IPS-20b (cell line): ENCODE measurements around the gene ASB9.
"Not testable (repeated sequence)": the region's sequence is repeated elsewhere in the genome, so short reads cannot be mapped to it uniquely, and the experiment has no call there.

ENCODE experiments used
- H3K27ac ChIP-seq: one replicate; pipeline ENCODE4 v1.5.1; 2013; ENCODE audit warnings: low read length
- H3K27me3 ChIP-seq: 2 replicates; pipeline ENCODE4 v1.6.1; 2013; ENCODE audit warnings: mild to moderate bottlenecking, low read length, inconsistent platforms; ENCODE audit not compliant: insufficient read depth
- H3K36me3 ChIP-seq: 2 replicates; pipeline ENCODE4 v1.6.1; 2013; ENCODE audit warnings: low read depth, mild to moderate bottlenecking, inconsistent platforms, low read length, moderate library complexity; ENCODE audit not compliant: insufficient read depth
- H3K4me1 ChIP-seq: 2 replicates; pipeline ENCODE4 v1.6.1; 2013; ENCODE audit warnings: mild to moderate bottlenecking, control low read depth, inconsistent platforms, low read length, moderate library complexity; ENCODE audit not compliant: insufficient read depth
- H3K4me3 ChIP-seq: 2 replicates; pipeline ENCODE4 v1.5.1; 2013; ENCODE audit warnings: mild to moderate bottlenecking, low read length, inconsistent platforms
- H3K9ac ChIP-seq: 2 replicates; pipeline ENCODE4 v1.6.1; 2013; ENCODE audit warnings: low read depth, mild to moderate bottlenecking, inconsistent platforms, low read length, moderate library complexity
- H3K9me3 ChIP-seq: 2 replicates; pipeline ENCODE4 v1.6.1; 2013; ENCODE audit warnings: mild to moderate bottlenecking, low read depth, low read length, inconsistent platforms; ENCODE audit not compliant: insufficient read depth

Gene ASB9, protein sequence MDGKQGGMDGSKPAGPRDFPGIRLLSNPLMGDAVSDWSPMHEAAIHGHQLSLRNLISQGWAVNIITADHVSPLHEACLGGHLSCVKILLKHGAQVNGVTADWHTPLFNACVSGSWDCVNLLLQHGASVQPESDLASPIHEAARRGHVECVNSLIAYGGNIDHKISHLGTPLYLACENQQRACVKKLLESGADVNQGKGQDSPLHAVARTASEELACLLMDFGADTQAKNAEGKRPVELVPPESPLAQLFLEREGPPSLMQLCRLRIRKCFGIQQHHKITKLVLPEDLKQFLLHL

DNA sequence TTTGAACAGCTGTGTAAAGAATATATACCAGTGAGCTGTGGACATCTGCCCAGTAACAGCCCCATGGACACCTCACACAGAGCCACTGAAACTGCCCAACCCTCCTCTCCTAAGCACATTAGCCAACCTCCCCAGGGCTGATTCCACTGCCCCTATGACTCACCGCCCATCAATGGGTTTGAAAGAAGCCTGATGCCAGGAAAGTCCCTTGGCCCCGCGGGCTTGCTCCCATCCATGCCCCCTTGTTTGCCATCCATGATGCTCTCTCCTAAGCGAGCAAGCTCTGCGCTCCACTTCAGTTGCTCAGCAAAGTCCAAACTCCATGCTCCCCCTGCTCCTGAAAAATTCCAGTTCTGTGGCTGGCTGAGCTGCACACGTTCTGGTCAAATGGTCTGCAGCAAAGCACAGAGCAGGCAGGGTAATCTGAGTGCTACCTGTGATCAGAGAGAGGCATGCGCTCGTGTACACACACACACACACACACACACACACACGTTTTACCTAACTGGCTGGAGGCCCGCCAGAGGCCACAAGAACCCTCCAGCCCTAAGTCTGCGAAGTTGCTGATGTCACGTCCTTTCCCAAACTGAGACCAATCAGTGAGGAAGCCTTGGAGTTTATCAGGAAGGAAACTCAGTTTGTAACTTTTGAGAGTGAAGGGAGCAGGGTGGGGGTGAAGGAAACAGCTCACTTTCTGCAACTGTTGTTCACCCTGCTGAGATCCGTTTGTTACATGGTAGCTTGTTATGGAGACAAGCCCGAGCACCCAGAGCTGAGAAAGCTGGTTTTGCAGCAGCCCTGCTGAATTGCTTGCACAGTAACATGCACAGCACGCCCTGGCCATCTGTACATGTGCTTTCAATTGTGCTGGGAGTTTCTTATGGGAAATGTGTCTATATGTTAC is at the start of gene ASB9:
Gene ASB9 (minus strand): TSS at position 466 of the 904 bp plus-strand sequence. CDS start 209 bp downstream, at position 257.
- no peaks in the 10 kb centered on the region for H3K9me3 ChIP-seq
- no peaks in the 10 kb centered on the region for H3K36me3 ChIP-seq
- no peaks in the 10 kb centered on the region for H3K27me3 ChIP-seq
- no peak within 1 kb of the TSS for H3K9ac ChIP-seq
- no peak within 1 kb of the TSS for H3K27ac ChIP-seq
- H3K4me3 ChIP-seq: no peak within 1 kb of the TSS
- no peaks in the 10 kb centered on the region for H3K4me1 ChIP-seq

DNA sequence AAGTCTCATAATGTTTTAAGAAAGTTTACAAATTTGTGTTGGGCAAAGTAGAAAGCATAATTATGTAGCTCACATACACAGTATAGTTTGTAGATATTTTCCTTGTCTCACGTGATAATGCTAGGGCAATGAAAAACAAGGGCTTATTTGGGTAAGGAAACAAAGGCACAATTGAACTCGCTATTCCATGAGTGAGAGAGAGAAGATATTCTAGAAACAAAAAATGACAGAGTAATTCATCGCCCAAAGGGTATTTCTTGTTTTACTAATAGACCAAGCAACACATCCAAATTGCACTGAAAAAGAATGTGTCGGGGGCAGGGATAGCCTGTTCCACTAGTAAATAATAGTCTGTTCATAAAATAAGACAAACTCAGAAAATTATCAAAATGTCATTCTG is 49.2 kb upstream of the ASB9 start:
- Histone ChIP-seq H3K27ac (no peak overlapping the region), H3K4me3 (no peak overlapping the region), H3K36me3 (peaks cover 32% of the 10 kb centered on the region; the same call in 1 of the 2 replicates), H3K9me3 (no peaks in the 10 kb centered on the region), H3K9ac (no peak overlapping the region), H3K4me1 (no peaks in the 10 kb centered on the region), H3K27me3 (no peaks in the 10 kb centered on the region)

DNA sequence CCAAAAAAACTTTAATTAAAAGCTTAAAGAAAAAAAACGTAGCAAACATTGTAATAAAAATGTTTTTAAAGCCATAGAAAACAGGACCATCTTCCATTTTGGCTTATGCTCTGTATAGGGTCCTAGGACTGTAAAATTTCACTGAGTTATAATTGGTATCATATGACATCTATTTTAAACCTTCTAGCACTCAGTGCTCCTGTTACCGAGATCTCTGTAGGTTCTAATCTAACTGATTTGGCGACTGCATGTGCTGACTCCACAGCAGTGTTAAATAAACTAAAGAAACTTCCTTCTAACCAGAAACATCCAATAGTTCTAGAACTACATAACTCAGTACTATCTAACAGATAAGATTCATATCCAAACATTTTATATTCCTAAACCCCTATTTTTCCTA is 45.6 kb upstream of the ASB9 start, which contains the start of gene ASB11:
Gene ASB11 (minus strand): TSS at position 132 of the 400 bp plus-strand sequence. CDS start 35 bp downstream, at position 97.
- H3K4me1 ChIP-seq: no peaks in the 10 kb centered on the region
- no peaks in the 10 kb centered on the region for H3K27me3 ChIP-seq
- H3K27ac ChIP-seq: no peak within 1 kb of the TSS
- no peak within 1 kb of the TSS for H3K9ac ChIP-seq
- no peaks in the 10 kb centered on the region for H3K9me3 ChIP-seq
- 0 out of 2 replicates have a peak, but pooled peaks cover 5% of the 10 kb centered on the region for H3K36me3 ChIP-seq
- H3K4me3 ChIP-seq: no peak within 1 kb of the TSS

DNA sequence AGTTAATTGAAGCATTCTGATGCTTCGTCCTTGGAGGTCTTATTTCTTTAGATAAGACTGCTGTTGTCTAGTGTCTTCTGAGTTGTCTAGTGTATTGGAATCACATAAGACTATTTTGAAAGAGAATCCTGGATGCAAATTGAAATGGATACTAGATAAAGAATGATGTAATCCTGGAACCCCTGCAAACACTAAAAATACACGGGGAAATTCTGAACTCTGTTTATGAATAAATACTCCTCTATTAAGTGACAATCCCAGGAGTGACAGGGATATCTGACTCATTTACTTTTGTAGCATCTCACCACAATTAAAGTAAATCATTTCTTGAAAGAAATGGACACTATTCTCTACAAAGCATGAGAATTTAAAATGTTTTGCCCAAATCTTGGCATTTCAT is 44.6 kb upstream of the ASB9 start:
- Histone ChIP-seq H3K4me1 (no peaks in the 10 kb centered on the region), H3K36me3 (no peaks in the 10 kb centered on the region), H3K27me3 (no peaks in the 10 kb centered on the region), H3K27ac (no peak overlapping the region), H3K4me3 (no peak overlapping the region), H3K9me3 (no peaks in the 10 kb centered on the region), H3K9ac (no peak overlapping the region)

DNA sequence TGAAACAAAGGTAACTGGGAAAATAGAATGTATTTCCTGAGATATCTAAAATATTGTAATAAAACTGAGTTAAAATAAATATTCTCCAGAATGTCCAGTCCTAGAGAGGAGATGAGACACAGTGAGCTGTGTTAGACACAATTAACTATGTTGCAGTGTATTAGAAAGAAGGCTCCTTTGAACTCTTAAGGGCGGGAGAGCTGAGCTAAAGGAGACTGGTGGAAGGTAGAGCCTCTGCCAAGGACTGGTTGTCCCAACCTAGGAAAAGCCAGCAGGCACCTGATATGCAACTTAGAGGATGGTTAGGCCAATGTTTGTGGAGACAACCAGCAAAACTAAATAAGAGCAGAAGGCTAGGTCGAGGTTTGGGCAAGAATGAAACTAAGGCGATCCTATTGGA is 41.2 kb upstream of the ASB9 start:
- H3K9ac ChIP-seq: no peak overlapping the region
- H3K36me3 ChIP-seq: no peaks in the 10 kb centered on the region
- H3K4me3 ChIP-seq: no peak overlapping the region
- H3K27ac ChIP-seq: no peak overlapping the region
- H3K9me3 ChIP-seq: no peaks in the 10 kb centered on the region
- no peaks in the 10 kb centered on the region for H3K27me3 ChIP-seq
- no peaks in the 10 kb centered on the region for H3K4me1 ChIP-seq

DNA sequence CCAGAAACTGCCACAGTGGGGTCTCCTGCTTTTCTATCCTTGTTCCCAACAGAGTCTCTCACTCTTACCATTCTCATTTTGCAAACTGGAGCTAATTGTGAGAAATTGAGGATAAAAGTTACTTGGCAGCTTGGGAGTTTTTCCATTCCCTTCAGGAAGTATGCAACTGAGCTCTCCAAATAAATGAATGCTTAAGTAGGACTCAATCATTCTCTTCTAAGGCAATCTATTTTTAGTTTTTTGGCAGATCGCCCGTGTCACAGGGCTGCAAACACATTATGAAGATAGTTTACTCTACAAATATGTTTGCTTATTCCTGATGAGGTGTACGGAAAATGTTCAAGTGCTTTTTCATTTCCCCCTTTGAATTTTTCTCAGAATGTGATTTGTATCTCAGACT is 40.2 kb upstream of the ASB9 start:
- no peaks in the 10 kb centered on the region for H3K4me1 ChIP-seq
- no peak overlapping the region for H3K9ac ChIP-seq
- H3K36me3 ChIP-seq: no peaks in the 10 kb centered on the region
- H3K4me3 ChIP-seq: no peak overlapping the region
- H3K9me3 ChIP-seq: no peaks in the 10 kb centered on the region
- no peaks in the 10 kb centered on the region for H3K27me3 ChIP-seq
- H3K27ac ChIP-seq: no peak overlapping the region

DNA sequence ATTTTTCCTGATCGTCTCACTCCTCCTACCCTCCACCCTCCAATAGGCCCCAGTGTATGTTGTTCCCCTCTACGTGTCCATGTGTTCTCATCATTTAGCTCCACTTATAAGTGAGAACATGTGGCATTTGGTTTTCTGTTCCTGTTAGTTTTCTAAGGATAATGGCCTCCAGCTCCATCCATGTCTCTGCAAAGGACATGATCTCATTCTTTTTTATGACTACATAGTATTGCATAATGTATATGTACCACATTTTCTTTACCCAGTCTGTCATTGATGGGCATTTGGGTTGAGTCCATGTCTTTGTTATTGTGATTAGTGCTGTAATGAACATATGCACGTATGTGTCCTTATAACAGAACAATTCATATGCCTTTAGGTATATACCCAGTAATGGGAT is 36.0 kb upstream of the ASB9 start:
- H3K27ac ChIP-seq, H3K9ac ChIP-seq, H3K27me3 ChIP-seq, H3K9me3 ChIP-seq, H3K4me1 ChIP-seq, H3K36me3 ChIP-seq, H3K4me3 ChIP-seq: not testable (repeated sequence)

DNA sequence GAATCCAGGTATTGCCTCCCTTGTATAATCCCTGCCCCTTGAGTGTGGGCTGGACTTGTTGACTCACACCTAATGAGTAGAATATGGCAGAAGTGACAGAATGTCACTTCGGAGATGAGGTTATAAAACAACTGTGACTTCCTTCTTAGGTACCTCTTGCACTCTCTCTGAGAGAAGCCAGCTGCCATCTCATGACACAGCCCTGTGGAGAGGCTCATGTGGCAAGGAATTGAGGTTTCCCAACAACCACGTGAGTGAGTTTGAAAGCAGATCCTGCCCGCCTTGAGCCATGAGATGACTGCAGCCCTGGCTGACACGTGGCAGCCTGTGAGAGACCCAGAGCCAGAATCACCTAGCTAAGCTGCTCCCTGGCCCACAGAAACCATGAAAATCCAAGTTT is 32.0 kb upstream of the ASB9 start:
- no peaks in the 10 kb centered on the region for H3K36me3 ChIP-seq
- H3K27ac ChIP-seq: no peak overlapping the region
- no peak overlapping the region for H3K4me3 ChIP-seq
- H3K4me1 ChIP-seq: no peaks in the 10 kb centered on the region
- H3K9me3 ChIP-seq: no peaks in the 10 kb centered on the region
- H3K27me3 ChIP-seq: no peaks in the 10 kb centered on the region
- no peak overlapping the region for H3K9ac ChIP-seq

DNA sequence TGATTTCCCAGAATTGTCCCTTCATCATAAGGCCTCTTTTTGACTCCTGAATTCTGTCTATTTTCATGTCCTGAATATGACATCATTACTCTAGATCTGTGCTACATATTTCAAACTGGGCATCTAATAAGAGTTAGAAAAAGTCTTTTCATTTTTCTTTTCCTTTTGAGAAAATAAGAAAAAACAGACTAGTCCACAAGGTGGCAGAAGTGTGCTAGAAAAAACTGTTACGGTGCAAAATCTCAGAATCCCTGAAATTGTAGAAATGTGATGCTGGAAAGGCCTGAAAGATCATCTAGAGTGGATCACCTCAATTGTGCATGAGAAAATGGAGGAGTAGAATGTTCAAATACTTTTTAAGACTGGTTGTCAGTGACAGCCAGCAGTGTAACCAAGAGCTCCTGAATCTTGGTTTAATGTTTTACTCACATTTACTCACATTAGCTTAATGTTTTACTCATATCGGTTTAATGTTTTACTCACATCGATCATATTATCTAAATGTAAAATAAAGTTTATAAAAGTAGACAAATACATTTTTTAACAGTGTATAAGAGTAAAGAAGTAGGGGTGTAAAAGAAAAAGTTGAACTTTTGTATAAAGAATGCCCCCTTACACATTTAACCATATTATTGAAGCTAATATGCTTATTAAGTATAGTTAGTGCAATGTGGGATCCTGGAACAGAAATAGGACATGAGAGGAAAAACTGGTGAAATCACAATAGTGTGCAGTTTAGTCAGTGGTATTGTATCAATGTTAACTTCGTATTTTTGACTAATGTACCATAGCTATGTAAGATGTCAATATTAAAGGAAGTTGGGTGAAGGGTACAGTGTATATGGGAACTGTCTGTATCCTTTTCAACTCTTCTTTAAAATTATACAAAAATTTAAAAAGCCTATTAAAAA is 30.3 kb upstream of the ASB9 start:
- Histone ChIP-seq H3K4me1 (no peaks in the 10 kb centered on the region), H3K27ac (no peak overlapping the region), H3K9ac (no peak overlapping the region), H3K9me3 (no peaks in the 10 kb centered on the region), H3K36me3 (no peaks in the 10 kb centered on the region), H3K27me3 (no peaks in the 10 kb centered on the region), H3K4me3 (no peak overlapping the region)

DNA sequence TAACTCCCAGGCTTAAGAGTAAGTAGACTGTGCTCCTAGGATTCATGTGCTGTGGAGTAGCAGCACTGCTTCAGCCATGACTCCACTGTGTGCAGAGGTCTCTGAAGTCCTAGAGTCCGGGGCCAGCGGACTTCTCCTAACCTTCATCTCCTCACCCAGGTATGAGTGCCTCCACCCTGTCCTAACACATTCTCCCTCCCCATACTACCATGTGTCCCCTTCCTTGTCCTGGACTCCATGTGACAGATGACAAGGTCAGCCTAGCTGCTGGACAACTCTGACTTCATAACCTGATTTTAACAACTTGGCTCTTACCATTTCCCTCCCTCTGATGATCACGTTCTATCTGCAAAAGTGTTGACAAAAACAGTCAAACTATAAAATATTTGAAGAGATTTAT is 28.9 kb upstream of the ASB9 start:
- no peaks in the 10 kb centered on the region for H3K27me3 ChIP-seq

DNA sequence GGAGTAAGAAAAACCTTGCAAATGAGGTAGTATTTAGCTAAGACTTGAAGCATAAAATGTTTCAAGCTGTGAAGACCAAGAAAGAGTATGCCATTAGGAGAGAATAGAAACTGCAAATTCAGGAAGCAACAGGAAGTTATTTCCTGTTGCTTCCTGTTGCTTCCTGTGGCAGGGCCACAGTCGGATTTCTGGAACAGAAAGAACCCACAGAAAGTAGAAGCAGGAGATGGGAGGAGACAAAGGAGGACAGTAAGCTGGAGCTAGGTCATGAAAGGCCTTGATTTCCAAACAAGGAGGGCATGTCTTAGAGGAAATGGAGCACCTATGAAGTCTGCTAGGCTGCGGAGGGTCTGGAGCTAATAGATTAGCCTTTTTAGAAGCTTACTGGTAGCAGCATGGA is 28.3 kb upstream of the ASB9 start:
- no peak overlapping the region for H3K4me3 ChIP-seq
- H3K36me3 ChIP-seq: no peaks in the 10 kb centered on the region
- H3K4me1 ChIP-seq: no peaks in the 10 kb centered on the region
- no peaks in the 10 kb centered on the region for H3K27me3 ChIP-seq
- H3K9me3 ChIP-seq: no peaks in the 10 kb centered on the region
- no peak overlapping the region for H3K27ac ChIP-seq
- no peak overlapping the region for H3K9ac ChIP-seq

More for the DNA sequence above, 28.9 kb upstream of the ASB9 start:
- Histone ChIP-seq H3K36me3 (no peaks in the 10 kb centered on the region), H3K4me1 (no peaks in the 10 kb centered on the region), H3K4me3 (no peak overlapping the region), H3K9ac (no peak overlapping the region), H3K9me3 (no peaks in the 10 kb centered on the region), H3K27ac (no peak overlapping the region)
